ENCODE data around the gene TMEM132C.

- no peak for TF ChIP-seq CTCF (IDR thresholded peaks at IDR 0.05; ENCODE audit: extremely low read depth in 1 of 2, insufficient read depth in 1 of 2, low read depth in 1 of 2, low read length in 2 of 2)
- TF ChIP-seq MAX (IDR thresholded peaks at IDR 0.05; ENCODE audit: insufficient read depth, insufficient read length), result no peak
- no peak for TF ChIP-seq MYC (IDR thresholded peaks at IDR 0.05; ENCODE audit: low read depth, low read length)
- no peak for TF ChIP-seq JUN (IDR thresholded peaks at IDR 0.05; ENCODE audit: borderline replicate concordance, insufficient read depth, insufficient read length, low read depth)
Measured at GRCh38 chr12:128288896-128289295, 21.9 kb downstream of the TMEM132C start.

Data from endothelial cell of umbilical vein (primary cell).